Putamen (tissue), 1 donor: ENCODE measurements around the gene TAF3.
"Not testable (repeated sequence)": the region's sequence is repeated elsewhere in the genome, so short reads cannot be mapped to it uniquely, and the experiment has no call there.

Experiments
- DNase-seq: peaks from one replicate; pipeline ENCODE4 v3.0.0-alpha.2; 2016; ENCODE audit warnings: low spot score

The TAF3 gene

GRCh38 chr10:7811000-7811399 lies 7.3 kb upstream of the TAF3 start:
- DNase-seq: no peak

GRCh38 chr10:7811743-7812142 lies 6.6 kb upstream of the TAF3 start:
- DNase-seq: not testable (repeated sequence)

- no peak for DNase-seq
Observed at GRCh38 chr10:7813481-7813880, 4.8 kb upstream of the TAF3 start.

DNA sequence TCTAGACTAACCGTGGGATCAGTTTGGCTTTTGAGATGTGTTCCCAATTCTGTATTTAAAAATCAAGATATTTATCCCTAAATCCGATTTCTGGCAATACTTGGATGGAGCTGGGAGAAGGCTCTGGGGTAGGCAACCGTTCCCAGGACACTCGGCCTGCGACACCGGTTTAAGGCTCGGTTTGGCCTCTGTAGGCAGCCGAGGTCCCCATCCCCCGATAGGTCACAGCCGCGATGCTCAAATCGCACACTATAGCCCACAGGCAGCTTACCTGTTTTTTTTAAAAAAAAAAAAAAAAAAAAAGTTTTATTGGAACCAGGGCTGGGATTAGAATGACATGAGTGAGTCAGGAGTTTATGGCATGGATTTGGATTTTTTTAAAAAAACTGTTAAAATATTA lies 729 bp upstream of the TAF3 start:
- no peak for DNase-seq

- DNase-seq: no peak
Observed at GRCh38 chr10:7817984-7818294, 366 bp upstream of the TAF3 start.

DNA sequence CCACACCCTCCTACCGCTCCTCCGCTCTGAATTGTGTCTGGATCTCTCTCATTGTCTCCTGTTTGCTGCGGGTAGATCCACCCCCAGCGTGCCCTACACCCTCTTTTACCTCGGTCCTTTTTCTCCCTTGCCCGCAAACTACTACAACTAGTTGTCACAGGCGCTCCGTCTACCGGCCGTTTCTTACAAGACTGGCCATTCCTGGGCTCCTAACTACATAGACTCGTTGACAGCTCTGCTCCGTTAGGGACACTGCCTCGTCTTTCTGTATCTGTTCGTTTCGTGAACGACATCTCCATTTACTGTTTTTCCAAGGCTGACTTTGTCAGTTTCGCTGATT lies 786 bp downstream of the TAF3 start:
- DNase-seq: peak; percentile 19

GRCh38 chr10:7824251-7824650 lies 5.9 kb downstream of the TAF3 start:
- no peak for DNase-seq

DNA sequence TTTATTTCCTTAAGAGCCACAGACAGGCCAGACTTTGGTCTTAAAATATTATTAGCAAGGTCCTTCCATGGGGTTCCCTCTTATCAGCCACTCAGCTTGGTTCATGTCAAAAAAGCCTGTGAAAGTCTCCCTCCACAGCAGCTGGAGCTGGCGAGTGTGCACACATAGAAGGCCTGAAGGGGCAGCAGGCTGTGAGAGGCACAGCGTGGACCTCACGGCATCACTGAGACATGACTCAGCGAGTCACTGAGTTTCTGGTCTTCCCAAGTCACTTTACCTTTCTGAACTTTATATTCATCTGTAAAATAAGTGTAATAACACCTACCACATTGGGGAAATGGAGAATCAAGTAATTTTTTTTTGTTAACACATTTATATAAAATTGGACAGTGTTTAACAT lies 8.7 kb downstream of the TAF3 start:
- no peak for DNase-seq

- DNase-seq: no peak
Observed at GRCh38 chr10:7829289-7829834, 11.1 kb downstream of the TAF3 start.

GRCh38 chr10:7832060-7832459 lies 13.8 kb downstream of the TAF3 start:
- no peak for DNase-seq

GRCh38 chr10:7833210-7833609 lies 14.9 kb downstream of the TAF3 start:
- no peak for DNase-seq

GRCh38 chr10:7834262-7834661 lies 16.0 kb downstream of the TAF3 start:
- no peak for DNase-seq

DNA sequence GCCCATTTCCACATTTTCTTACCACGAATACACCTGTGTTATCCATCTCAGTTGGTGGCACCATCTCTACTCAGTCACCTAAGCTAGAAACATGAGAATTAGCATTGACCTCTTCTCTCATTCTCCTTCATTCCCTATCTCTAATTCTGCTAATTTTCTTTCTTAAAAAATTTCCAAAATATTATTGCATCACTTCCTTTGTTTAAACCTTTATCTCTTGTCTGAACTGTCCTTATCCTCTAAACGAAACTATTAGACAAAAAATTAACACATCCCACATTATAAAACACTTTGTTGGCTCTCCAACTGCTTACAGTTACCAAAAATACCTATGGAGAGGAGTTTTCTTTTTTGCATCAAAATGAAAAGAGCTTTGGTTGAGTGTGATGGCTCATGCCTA lies 18.3 kb downstream of the TAF3 start:
- DNase-seq: no peak

GRCh38 chr10:7846591-7846990 lies 28.3 kb downstream of the TAF3 start:
- DNase-seq: no peak

GRCh38 chr10:7853226-7853842 lies 35.0 kb downstream of the TAF3 start:
- DNase-seq: no peak

- DNase-seq: no peak
Observed at GRCh38 chr10:7853890-7854289, 35.6 kb downstream of the TAF3 start.

GRCh38 chr10:7855205-7855604 lies 36.9 kb downstream of the TAF3 start:
- DNase-seq: no peak

DNA sequence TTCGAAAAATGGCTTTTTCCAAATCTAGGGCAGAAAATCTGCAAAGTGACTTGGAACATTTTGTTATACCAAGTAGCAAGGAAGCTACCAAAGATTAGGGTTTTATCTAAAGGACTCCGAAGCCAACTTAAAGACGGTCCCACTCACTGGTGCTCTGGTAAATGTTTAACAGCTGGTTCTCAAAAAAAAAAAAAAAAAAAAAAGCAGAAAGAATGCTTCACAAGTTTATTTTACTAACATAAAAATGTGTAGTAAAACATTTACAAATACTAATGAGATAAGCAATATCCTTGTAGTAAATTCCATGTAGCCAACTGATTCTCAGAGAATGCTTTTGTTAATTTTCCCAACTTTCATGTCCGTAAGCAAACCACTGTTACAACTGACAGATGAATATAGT lies 38.4 kb downstream of the TAF3 start:
- no peak for DNase-seq

GRCh38 chr10:7857262-7857661 lies 39.0 kb downstream of the TAF3 start:
- DNase-seq: no peak

GRCh38 chr10:7861509-7862120 lies 43.3 kb downstream of the TAF3 start:
- no peak for DNase-seq

DNA sequence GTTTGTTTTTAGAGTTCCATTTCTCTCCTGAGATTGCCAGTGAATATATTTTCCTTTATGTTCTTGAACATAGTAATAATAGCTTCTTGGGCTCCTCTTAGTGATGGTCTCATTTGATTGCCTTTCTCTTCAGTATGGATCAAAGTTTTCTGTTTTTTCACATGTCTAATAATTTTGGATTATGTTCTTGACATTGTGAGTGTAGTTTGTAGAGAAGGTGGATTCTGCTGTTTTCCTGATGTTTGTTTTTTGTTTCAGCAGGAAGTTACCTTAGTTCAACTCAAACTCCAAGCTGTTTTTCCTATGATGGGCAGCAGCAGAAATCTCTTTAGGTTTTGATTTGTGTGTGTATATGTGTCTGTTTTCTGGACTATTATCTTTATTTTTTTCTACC lies 43.8 kb downstream of the TAF3 start:
- no peak for DNase-seq

DNA sequence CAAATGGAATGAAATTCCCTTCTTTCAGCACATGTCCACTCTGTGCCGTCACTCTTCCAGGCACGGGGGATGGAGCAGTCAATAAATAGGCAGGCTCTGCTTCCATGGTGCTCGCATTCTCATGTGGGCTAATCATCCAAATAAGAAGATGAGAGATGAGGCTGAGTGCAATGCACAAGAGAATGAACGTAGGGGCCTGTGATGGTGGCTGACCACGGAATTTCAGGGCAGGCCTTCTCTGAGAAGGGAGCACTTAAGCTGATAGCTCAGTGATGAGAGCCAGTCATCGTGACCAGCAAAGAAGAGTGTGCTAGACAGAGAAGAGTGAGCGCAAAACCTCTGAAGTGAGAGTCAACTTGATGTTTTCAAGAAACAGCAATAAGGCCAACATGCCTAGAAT lies 47.9 kb downstream of the TAF3 start:
- DNase-seq: no peak

- DNase-seq: peak; percentile 19
Observed at GRCh38 chr10:7872041-7872442, 53.7 kb downstream of the TAF3 start.

- DNase-seq: no peak
Observed at GRCh38 chr10:7874864-7875263, 56.6 kb downstream of the TAF3 start.
